HEK293T (cell line): ENCODE results near the gene ZNF804B.

Experiments
- ARNT ChIP-seq: fragments of 450-650 bp; IDR thresholded peaks from 2 replicates; pipeline ENCODE4 v1.6.1; 2017; ENCODE audit warnings: mild to moderate bottlenecking
- ELF4 ChIP-seq: fragments of 450-650 bp; IDR thresholded peaks from 2 replicates; pipeline ENCODE4 v1.6.1; 2017; ENCODE audit warnings: antibody characterized with exemption
- FOXA1 ChIP-seq: fragments of 450-650 bp; IDR thresholded peaks from 2 replicates; pipeline ENCODE4 v1.6.1; 2016; ENCODE audit warnings: mild to moderate bottlenecking
- FOXM1 ChIP-seq: fragments of 450-650 bp; IDR thresholded peaks from 2 replicates; pipeline ENCODE4 v1.6.1; 2017; ENCODE audit warnings: mild to moderate bottlenecking, borderline replicate concordance
- HDGF ChIP-seq: fragments of 450-650 bp; IDR thresholded peaks from 2 replicates; pipeline ENCODE4 v1.6.1; 2017; ENCODE audit warnings: antibody characterized with exemption, borderline replicate concordance
- NFRKB ChIP-seq: fragments of 450-650 bp; IDR thresholded peaks from 2 replicates; pipeline ENCODE4 v1.6.1; 2016; ENCODE audit warnings: mild to moderate bottlenecking, moderate library complexity
- SP1 ChIP-seq: fragments of 450-650 bp; IDR thresholded peaks from 2 replicates; pipeline ENCODE4 v1.6.1; 2017
- TARDBP ChIP-seq: fragments of 450-650 bp; IDR thresholded peaks from 2 replicates; pipeline ENCODE4 v1.6.1; 2016
- ZNF384 ChIP-seq: fragments of 450-650 bp; IDR thresholded peaks from 2 replicates; pipeline ENCODE4 v1.6.1; 2016
- TF ChIP-seq, protein P1 (sequence below): fragments of 450-650 bp; IDR thresholded peaks from 2 replicates; pipeline ENCODE4 v1.6.1; 2016

- no peak for TF ChIP-seq SP1
- no peak for TF ChIP-seq ELF4
- TF ChIP-seq HDGF = no peak
- no peak for TF ChIP-seq FOXA1
- no peak for TF ChIP-seq ARNT
- no peak for TF ChIP-seq TARDBP
- no peak for TF ChIP-seq FOXM1
- no peak for TF ChIP-seq NFRKB
- TF ChIP-seq, protein P1, sequence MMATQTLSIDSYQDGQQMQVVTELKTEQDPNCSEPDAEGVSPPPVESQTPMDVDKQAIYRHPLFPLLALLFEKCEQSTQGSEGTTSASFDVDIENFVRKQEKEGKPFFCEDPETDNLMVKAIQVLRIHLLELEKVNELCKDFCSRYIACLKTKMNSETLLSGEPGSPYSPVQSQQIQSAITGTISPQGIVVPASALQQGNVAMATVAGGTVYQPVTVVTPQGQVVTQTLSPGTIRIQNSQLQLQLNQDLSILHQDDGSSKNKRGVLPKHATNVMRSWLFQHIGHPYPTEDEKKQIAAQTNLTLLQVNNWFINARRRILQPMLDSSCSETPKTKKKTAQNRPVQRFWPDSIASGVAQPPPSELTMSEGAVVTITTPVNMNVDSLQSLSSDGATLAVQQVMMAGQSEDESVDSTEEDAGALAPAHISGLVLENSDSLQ = no peak
- TF ChIP-seq ZNF384 = no peak
Measured at GRCh38 chr7:88757371-88757770, 2.1 kb upstream of the ZNF804B start.
